ENCODE data around the gene EFNA5. TPM values are rescaled to one million over a fixed set of nuclear protein-coding genes. Genes with fewer than 3 reads are reported as not detected.

The EFNA5 gene
- total and polyA plus RNA-seq, 10 of the 15 experiments (the other 5 are each of a cell fraction or from before 2014, with no cell fraction given) = 0.19 to 12.6 (median 3.9) TPM

- in situ Hi-C loops (cut with MboI) = no loop called here
- no TSS peak for BruUV-seq (replicated peaks)
These were observed 144.3 kb downstream of the EFNA5 start for GRCh38 chr5:107526270-107526937.

More at GRCh38 chr5:107526270-107526937, 144.3 kb downstream of the EFNA5 start:
- POLR2A ChIA-PET = no interaction called here
- no peak for FAIRE-seq
- DNase-seq (ENCODE audit: low read depth, low spot score) = no peak
- CTCF ChIA-PET = no interaction called here
- Histone ChIP-seq H4K20me1 (ENCODE audit: control insufficient read depth, insufficient read depth) (no peaks in the 10 kb centered on the region), H3K9me3 (replicated peaks; ENCODE audit: control insufficient read depth, insufficient read depth, low read length) (no peaks in the 10 kb centered on the region), H2AFZ (ENCODE audit: control insufficient read depth, low read depth, low read length) (no peak overlapping the region), H3K27ac (ENCODE audit: control insufficient read depth, insufficient read depth) (no peak overlapping the region), H3K4me3 (no peak overlapping the region), H3K79me2 (ENCODE audit: control insufficient read depth, insufficient read depth, low read length) (peaks cover 5% of the 10 kb centered on the region), H3K4me1 (ENCODE audit: control insufficient read depth, insufficient read depth, low read length) (no peaks in the 10 kb centered on the region), H3K9ac (ENCODE audit: control insufficient read depth, insufficient read depth, low read length) (no peak overlapping the region), H3K27me3 (replicated peaks in 1 of 2; ENCODE audit: control insufficient read depth in 2 of 2, insufficient read depth in 2 of 2, low read length in 1 of 2) (no peaks in the 10 kb centered on the region), H3K4me2 (ENCODE audit: control insufficient read depth, insufficient read depth) (no peak overlapping the region), H3K36me3 (ENCODE audit: control insufficient read depth in 2 of 2, insufficient read depth in 2 of 2, low read length in 1 of 2) (no peaks in the 10 kb centered on the region)
- intact Hi-C loops (cut with micrococcal nuclease; ENCODE audit: unreplicated experiment) = no loop called here
- no peak for ATAC-seq
- no peak for TF ChIP-seq PML (IDR thresholded peaks at IDR 0.05; ENCODE audit: low read length)
- TF ChIP-seq EGR1 (IDR thresholded peaks at IDR 0.05; ENCODE audit: borderline replicate concordance in 1 of 2, low read depth in 2 of 2, low read length in 2 of 2) = no peak
- TF ChIP-seq CEBPZ (IDR thresholded peaks at IDR 0.05; ENCODE audit: low read depth, low read length) = no peak
- no peak for TF ChIP-seq RFX5 (IDR thresholded peaks at IDR 0.05; ENCODE audit: low read depth, low read length)
- no peak for TF ChIP-seq ZSCAN29 (IDR thresholded peaks at IDR 0.05)
- TF ChIP-seq GATAD2B (conservative IDR thresholded peaks at IDR 0.05; ENCODE audit: low read depth) = no peak
- TF ChIP-seq ZNF622 (IDR thresholded peaks at IDR 0.05) = no peak
- TF ChIP-seq IKZF1 (conservative IDR thresholded peaks at IDR 0.05) = no peak
- no peak for TF ChIP-seq MXI1 (IDR thresholded peaks at IDR 0.05; ENCODE audit: low read depth, low read length)
- TF ChIP-seq YY1 (IDR thresholded peaks at IDR 0.05; ENCODE audit: low read depth, low read length) = no peak
- TF ChIP-seq E2F8 (IDR thresholded peaks at IDR 0.05; ENCODE audit: low read depth, partially characterized antibody) = no peak
- TF ChIP-seq NFYA (IDR thresholded peaks at IDR 0.05; ENCODE audit: borderline replicate concordance, low read depth, low read length) = no peak
- TF ChIP-seq BCLAF1 (IDR thresholded peaks at IDR 0.05) = no peak
- TF ChIP-seq PAX5 (IDR thresholded peaks at IDR 0.05; ENCODE audit: borderline replicate concordance, low read depth, low read length) = no peak
- no peak for TF ChIP-seq RAD51 (IDR thresholded peaks at IDR 0.05)
- RAD21 ChIA-PET (ENCODE audit: unreplicated experiment) = no interaction called here
- SMC1A ChIA-PET (ENCODE audit: uncharacterized antibody, unreplicated experiment) = no interaction called here
